GM18511 (cell line): ENCODE results near the gene FUT8.
"Not testable (repeated sequence)": the region's sequence is repeated elsewhere in the genome, so short reads cannot be mapped to it uniquely, and the experiment has no call there.

Experiments
- ATAC-seq: cut with Tn5 transposase; IDR thresholded peaks from one replicate; pipeline ENCODE4 v1.9.1; 2021; ENCODE audit warnings: mild to moderate bottlenecking, moderate library complexity; ENCODE audit not compliant: unreplicated experiment

FUT8 gene

GRCh38 chr14:65703521-65703920, 291.0 kb downstream of the FUT8 start:
- ATAC-seq = no peak

- no peak for ATAC-seq
Observed at GRCh38 chr14:65703996-65704395, 291.5 kb downstream of the FUT8 start.

GRCh38 chr14:65704437-65704836, 291.9 kb downstream of the FUT8 start:
- ATAC-seq = no peak

- ATAC-seq = no peak
Observed at GRCh38 chr14:65704850-65705249, 292.3 kb downstream of the FUT8 start.

- ATAC-seq = no peak
Observed at GRCh38 chr14:65709576-65709975, 297.0 kb downstream of the FUT8 start.

GRCh38 chr14:65716813-65717212, 304.3 kb downstream of the FUT8 start:
- not testable (repeated sequence) for ATAC-seq

- not testable (repeated sequence) for ATAC-seq
Observed at GRCh38 chr14:65717384-65717915, 304.9 kb downstream of the FUT8 start.

- no peak for ATAC-seq
Observed at GRCh38 chr14:65718629-65719028, 306.1 kb downstream of the FUT8 start.

- no peak for ATAC-seq
Observed at GRCh38 chr14:65720171-65720570, 307.6 kb downstream of the FUT8 start.

GRCh38 chr14:65720743-65721142, 308.2 kb downstream of the FUT8 start:
- ATAC-seq = no peak

- no peak for ATAC-seq
Observed at GRCh38 chr14:65723348-65723747, 310.8 kb downstream of the FUT8 start.

- no peak for ATAC-seq
Observed at GRCh38 chr14:65728604-65729003, 316.1 kb downstream of the FUT8 start.

- no peak for ATAC-seq
Observed at GRCh38 chr14:65729566-65729965, 317.0 kb downstream of the FUT8 start.

GRCh38 chr14:65731933-65732506, 319.5 kb downstream of the FUT8 start:
- peak; percentile 100 for ATAC-seq

GRCh38 chr14:65738339-65738738, 325.8 kb downstream of the FUT8 start:
- no peak for ATAC-seq

GRCh38 chr14:65745396-65746190, 333.1 kb downstream of the FUT8 start:
- no peak for ATAC-seq

- ATAC-seq = no peak
Observed at GRCh38 chr14:65748796-65749195, 336.3 kb downstream of the FUT8 start.

GRCh38 chr14:65749287-65749686, 336.8 kb downstream of the FUT8 start:
- ATAC-seq = no peak

- no peak for ATAC-seq
Observed at GRCh38 chr14:65750906-65751305, 338.4 kb downstream of the FUT8 start.

- ATAC-seq = no peak
Observed at GRCh38 chr14:65751510-65751909, 339.0 kb downstream of the FUT8 start.

GRCh38 chr14:65753061-65753460, 340.5 kb downstream of the FUT8 start:
- no peak for ATAC-seq

GRCh38 chr14:65755331-65755730, 342.8 kb downstream of the FUT8 start:
- no peak for ATAC-seq
